Middle frontal gyrus (tissue), 1 donor: ENCODE measurements around the gene PLIN5.
"Not testable (repeated sequence)": the region's sequence is repeated elsewhere in the genome, so short reads cannot be mapped to it uniquely, and the experiment has no call there.

Experiments
- DNase-seq: peaks from one replicate; pipeline ENCODE4 v3.0.0-alpha.2; 2015; ENCODE audit warnings: low spot score; ENCODE audit errors: extremely low spot score

The PLIN5 gene

DNA sequence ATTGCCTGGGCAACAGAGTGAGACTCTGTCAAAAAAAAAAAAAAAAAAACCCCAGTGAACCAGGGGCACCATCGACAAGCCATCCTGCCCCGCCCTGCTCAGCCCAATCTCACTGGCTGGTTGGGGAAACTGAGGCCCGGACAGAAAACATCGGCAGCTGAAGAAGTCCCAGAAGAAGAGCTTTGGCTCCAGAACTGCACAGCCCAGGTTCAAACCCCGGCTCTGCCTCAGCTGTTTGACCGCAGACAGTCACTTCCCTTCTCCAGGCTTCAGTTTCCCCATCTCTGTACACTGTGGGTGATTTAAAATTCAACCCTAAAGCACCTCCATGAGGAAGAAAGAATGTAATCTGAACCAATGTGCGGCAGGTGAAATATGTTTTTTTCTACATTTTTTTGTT lies 33.9 kb upstream of the PLIN5 start:
- DNase-seq: no peak

DNA sequence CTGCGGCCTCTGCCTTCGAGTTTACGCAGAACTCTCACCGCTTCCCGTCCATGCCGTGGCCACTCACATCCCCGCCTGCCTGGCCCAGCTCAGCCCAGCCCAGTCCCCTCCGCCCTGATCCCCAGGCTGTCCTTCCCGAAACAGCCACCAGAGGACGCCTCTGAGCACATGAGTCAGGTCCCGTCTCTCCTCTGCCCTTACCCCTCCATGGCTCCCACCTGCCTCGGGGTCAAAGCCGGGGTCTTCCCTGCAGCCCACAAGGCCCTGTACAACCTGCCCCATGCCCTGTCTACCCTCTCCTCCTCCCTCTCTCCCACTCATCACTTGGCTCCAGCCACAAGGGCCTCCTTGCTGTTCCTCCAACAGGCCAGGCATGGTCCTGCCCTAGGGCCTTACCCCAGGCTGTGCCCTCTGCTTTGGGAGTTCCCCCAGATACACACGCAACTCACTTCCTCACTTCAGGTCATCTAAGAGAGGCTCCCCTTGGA lies 32.6 kb upstream of the PLIN5 start:
- DNase-seq: no peak

DNA sequence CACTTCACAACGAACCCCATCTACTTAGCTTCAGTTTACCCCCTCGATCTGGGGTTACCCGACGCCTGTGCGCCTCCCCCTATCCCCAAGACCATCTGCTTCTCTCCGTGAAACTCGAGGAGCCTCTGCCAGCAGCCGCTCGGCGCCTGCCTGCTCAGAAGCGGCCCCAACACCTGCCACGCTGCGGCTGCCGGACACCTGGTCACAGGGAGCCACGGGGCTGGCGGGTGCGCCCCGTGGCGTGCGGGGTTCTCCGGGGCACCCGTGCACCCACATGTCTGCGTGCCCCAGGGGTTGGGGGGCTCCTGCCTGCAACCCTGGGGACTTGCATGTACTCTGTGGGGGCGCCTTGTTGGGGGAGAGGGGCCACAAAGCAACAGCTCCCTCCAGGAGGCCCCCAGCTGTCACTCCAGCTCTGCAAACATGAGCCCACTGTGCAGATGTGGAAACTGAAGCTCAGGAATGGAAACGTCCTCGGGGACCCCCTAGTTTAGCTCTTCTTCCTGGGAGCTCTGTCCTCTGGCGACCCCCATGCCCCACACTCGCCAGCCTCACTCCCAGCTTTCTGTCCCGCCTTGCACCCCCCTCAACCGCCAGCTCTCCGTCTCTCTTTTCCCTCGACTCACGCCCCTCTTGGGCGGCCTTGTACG lies 31.5 kb upstream of the PLIN5 start:
- no peak for DNase-seq

DNA sequence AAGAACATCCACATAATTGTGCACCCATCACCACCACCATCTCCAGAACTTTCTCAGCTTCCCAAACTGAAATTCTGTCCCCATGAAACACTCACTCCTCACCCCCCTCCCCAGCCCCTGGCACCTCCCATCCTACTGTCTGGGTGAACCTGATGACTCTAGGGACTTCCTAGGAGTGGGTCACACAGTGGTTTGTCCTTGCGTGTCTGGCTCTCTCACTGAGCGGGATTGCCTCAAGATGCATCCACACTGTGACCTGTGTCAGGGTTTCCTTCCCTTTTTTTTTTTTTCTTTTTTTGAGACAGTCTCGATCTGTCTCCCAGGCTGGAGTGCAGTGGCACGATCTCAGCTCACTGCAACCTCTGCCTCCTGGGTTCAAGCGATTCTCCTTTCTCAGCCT lies 28.5 kb upstream of the PLIN5 start:
- DNase-seq: not testable (repeated sequence)

DNA sequence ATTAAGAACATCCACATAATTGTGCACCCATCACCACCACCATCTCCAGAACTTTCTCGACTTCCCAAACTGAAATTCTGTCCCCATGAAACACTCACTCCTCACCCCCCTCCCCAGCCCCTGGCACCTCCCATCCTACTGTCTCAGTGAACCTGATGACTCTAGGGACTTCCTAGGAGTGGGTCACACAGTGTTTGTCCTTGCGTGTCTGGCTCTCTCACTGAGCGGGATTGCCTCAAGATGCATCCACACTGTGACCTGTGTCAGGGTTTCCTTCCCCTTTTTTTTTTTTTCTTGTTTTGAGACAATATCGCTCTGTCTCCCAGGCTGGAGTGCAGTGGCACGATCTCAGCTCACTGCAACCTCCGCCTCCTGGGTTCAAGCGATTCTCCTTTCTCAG lies 27.1 kb upstream of the PLIN5 start:
- not testable (repeated sequence) for DNase-seq

DNA sequence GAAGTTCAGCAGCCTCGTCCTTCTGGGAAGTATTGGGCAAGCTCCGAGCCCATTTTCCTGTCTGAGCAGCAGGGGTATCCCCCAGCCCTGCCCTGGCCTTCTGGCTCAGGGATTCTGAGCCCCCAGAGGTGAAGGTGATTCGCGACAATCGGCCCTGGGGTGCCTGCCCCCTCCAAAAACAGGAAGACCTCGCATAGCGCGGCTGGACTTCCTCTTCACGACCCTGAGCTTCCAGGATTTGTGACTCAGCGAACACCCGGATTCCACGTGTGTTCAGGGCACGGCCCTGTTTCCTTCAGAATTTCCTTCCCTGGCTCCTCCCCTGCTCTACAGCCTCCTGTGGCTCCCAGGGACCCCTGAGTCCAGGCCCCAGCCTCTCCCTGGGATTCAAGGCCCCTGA lies 24.5 kb upstream of the PLIN5 start, which contains the start of gene SEMA6B:
Gene SEMA6B, minus strand, starts transcription at position 116 of the 400 bp plus-strand sequence. CDS start 1,227 bp downstream, outside the sequence.
- DNase-seq: no peak

DNA sequence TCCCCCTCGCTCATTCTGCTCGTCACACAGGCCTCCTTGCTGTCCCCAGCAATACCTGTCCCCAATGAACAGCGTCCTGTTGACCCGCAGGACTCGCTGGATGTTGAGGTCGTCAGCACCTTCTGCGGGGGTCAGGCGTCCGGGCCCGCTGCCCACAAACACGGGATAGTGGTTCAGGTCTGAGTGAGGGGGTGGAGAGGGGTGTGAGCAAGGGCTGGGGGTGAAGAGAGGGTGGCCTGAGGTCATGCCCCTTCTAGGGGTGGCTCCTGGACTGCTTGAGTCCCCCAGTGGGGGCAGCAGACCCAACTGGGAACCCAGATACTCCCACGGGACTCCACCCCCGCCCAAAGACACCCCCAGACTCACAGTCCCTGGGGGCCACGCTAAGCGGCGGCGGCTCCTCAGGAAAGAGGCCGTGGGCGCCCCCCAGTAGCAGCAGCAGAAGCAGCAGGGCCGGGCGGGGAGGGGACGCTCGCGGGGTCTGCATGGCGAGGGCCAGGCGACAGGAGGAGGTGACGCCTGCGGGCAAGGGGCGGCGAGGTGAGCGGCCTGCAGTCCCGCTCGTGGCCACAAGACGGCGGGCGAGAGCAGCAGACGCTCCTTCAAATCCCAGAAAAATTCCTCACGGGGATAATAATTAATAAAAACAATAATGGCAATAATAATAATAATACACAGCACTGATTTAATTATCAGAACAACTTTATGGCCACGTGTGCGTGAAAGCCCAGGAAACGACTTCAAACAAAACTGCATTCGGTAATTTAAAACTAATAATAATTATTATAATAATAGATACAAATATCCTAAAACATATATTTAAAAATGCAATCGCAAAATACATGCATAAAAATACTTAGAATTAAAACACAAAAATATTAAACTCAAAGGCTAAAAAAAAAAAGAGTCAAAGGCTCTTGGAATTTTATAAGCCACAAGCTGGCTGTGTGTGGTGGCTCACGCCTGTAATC lies 23.2 kb upstream of the PLIN5 start:
- no peak for DNase-seq

DNA sequence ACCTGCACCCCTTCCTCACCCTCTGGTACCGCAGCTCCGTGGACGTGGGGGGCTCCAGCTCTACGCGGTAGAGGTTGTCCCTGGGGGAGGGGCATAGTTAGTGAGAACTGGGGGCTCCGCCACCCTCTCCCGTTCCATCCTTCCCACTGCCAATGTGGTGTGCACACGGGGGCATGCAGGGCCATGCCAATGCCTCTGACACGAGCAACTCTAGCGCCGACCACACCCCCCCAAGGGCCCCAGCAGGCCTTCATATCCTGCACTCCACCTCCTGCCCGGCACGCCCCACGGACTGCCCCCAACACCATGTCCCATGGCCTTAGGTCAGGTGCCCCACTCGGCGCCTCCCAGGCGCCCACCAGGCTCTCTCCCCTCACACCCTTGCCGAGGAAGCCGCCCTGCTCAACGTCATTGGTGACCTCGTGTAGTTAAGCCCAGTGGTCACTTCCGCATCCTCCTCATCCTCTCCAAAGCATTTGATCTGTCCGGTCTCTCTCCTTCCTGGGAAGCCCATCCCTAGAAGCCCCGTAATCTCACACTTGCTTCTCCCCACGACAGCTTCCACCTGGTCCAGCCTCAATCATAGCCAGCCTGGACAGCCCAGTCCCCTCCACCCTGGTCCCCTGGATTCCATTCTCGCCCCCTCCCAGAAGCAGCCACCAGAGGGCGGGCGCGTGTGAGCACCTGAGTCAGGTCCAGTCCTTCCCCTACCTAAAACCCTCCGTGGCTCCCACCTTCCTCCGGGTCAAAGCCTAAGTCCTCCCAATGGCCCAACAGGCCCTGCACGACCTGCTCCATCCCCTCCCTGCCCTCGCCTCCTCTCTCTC lies 22.3 kb upstream of the PLIN5 start:
- no peak for DNase-seq

DNA sequence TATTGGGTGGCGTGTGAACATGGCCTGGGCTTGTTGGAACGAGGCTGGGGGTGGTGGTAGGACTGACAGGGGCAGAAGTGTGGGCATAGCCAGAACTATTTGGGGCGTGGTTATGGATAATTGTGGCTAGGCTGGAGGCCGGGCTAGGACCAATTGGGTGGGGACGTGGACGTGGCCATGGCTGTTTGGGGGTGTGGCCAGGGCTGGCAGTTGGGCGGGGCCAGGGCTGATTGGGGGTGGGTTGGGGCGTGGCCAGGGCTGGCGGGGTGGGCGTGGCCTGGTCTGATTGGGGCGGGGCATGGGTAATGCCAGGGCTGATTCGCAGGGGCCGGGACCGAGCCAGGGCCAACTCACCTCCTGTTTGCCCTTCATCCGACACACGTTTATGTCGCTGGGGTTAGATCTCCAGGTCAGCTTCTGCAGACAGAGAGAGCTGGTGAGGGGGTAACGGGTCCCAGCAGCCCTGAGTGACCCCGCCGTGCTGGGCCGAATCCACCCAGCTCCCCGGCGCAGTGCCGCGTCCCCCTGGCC lies 21.6 kb upstream of the PLIN5 start:
- no peak for DNase-seq

DNA sequence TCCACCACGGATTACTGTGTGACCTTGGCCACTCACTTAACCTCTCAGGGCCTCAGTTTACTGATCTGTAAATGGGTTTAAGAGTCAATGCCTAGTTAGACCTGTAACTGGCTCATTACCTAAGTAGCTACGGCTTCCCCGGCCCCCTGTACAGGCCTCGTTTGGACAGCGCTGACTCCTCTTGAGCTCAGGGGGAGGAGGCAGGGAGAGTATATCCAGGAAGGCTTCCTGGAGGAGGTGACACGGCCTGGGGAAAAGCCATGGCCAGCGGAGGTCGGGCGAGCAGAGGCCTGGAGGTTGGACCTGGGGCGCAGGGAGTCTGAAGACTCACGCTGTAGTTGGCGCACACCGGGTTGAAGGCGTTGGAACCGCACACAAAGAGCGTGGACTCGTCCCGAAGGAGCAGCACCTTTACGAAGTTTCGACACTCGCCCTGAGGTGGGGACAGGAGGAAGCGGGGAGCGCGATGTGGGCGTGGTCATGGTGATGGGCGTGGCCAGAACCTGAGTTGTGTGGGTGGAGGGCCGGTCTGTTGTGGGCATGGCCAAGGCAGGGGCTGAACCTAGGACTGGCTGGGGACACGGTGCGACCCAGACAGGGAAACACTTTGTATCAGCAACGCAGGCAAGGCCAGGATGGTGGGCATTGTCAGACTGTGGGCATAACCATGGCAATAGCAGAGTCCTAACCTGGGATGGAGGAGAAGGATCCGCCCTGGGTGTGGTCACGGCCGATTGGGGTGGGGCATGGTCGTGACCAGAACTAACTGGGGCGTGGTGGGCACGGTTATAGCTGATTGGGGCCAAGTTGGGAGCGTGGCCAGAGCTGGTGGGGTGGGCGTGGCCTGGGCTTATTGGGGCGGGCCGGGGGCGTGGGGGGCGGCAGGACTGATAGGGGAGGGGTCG lies 20.9 kb upstream of the PLIN5 start:
- DNase-seq: no peak

DNA sequence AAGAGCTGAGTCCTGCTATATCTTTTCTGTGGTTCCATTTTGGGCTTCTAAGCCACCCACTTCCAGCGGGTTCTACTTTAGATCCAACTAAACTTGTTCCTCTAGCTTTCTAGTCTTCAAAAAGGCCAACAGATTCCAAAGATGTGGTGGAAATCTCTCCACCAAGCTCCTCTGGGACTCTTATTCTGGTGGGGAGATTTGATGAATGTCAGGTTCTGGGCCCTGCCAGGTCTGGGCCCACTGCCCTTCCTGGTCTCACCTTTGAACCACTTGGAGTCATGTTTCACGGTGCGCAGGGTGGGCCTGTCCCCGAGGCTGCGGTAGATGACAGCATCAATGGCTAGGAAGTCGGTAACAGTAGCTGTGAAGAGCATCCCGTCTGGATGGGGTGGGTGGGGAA lies 19.7 kb upstream of the PLIN5 start:
- no peak for DNase-seq

DNA sequence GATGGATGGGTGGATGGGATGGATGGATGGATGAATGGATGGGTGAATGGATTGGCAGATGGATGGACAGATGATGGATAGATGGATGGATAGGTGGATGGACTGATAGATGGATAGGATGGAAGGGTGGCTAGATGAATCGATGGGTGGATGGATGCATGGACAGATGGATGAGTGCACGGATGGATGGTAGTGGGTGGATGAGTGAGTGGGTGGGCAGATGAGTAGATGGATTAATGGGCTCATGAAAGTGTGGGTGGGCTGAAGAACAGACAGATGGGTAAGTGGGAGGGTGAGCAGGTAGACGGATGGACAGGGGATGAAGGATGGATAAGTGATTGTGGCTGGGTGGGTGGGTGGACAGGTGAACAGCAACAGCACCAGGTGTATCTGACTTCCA lies 18.8 kb upstream of the PLIN5 start:
- DNase-seq: no peak

DNA sequence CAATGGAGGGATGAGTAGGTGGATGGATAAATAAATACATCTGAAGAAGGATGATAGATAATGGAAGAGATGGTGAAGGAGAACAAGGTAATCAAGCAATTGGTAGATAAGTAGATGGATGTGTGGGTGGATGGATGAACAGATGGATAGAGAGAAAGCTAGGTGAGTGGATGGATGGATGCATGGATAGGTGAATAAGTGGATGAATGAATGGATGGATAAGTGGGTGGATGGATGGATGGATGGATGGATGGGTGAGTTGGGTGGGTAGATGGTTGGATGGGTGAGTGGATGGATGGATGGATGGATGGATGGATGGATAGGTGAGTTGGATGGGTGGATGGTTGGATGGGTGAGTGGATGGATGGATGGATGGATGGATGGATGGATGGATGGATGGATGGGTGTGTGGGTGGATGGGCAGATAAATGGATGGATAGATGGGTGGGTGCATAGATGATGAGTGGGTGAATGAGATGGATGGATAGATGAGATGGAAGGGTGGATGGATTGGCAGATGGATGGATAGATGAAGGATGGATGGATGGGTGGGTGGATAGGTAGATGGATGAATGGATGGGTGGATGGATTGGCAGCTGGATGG lies 18.2 kb upstream of the PLIN5 start:
- DNase-seq: no peak

DNA sequence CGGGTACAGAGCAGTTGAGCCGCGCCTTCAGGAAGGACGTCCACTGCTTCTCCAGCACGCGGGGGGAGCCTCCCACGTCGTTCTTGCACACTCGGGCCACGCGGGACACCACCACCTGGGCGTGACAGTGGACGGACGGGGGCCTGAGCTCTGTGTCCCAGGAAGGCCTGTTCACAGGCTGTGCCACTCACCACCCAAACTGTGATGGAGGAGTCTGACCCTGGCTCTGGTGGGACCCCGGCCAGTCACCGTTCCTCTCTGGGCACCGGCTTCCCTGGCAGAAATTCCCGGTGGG lies 17.4 kb upstream of the PLIN5 start:
- no peak for DNase-seq

DNA sequence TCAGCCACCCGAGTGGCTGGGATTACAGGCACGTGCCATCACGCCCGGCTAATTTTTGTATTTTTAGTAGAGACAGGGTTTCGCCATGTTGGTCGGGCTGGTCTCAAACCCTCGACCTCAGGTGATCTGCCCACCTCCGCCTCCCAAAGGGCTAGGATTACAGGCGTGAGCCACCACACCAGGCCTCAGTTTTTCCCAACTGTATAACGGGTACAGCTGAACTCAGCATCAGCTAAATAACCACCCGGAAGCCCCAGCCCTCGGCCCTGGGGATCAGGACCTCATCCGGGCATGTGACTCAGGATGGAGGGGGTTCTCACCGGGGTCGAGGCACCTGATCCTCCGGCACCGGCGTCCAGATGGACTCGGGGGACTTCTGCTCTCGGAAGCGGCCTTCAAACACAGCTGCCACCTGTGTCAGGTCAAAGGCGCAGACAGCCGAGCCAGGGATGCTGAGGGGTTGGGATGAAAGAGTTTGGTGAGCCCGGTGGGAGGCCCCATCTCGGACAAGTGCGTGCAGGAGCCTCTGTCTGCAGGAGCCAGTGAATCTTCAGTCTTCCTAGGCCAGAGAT lies 15.5 kb upstream of the PLIN5 start:
- DNase-seq: no peak

DNA sequence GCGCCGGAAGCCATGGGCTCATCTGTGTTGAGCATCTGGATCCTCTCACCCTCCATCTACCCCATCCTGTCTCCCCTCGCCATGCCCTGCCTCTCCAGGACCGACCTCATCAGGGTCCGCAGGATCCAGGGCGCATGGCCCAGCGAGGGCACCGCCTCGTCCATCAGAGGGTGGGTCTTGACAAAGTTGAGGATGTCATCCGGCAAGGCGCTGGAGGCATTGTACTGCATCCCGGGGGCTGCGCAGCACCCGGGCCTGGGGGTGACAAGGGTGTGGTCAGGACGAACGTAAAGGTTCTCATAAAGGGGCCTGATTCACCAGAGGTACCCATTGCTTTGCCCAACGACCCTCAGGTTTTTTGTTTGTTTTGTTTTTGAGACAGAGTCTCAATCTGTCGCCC lies 15.0 kb upstream of the PLIN5 start:
- DNase-seq: no peak

DNA sequence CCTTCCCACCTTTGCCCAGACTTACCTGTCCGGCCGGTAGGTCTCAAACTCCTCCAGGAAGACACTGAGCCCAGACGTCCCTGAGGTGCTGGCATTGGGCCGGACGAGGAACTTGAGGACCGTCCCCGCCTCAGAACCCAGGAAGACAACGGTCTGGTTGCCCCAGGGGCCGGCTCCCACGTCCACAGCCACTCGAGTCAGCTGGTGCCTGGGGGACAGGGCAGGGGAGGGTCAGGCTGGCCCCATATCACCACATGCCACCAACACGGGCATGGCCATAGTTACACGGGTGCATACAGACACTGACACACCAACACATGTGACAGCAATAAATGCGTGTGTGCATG lies 13.2 kb upstream of the PLIN5 start:
- DNase-seq: no peak

DNA sequence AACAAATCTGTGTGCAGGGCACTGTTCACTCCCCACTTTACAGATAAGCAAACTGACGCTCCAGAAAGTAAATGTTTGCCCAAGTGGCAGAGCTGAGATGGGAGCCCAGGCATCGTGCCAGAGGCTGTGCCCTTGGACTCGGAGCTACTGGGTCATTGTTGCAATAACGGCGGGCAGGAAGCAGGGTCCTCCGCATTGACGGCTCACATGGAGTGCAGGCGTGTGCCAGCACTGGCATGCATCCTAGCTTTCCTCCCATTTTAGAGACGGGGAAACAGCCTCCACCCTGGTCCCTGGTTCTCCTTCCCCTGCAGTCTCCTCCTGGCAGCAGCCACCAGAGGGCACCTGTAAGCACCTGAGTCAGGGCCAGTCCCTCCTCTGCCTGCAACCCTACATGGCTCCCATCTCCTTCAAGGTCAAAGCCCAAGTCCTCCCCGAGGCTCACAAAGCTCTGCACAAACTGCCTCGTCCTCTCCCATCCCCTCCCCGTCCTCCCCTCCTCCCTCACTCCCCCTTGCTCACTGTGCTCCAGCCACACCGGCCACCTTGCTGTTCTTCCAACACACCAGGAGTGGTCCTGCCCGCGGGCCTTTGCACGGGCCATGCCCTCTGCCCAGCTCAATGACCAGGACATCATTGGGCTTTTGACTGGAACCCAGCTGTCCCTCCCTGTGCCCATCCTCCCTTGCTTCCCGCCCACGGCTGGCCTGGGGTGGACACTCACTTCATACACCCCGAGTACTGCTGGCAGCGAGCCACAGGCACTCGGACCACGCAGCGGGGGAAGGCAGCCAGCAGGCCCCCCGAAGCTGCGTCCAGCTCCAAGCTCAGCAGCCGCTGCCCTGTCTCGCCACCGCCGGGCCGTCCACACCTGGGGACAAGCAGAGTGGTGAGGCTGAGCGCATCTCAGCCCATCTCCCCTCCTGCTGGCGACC lies 12.5 kb upstream of the PLIN5 start:
- DNase-seq: no peak
